ENCODE data around the gene GMIP. TPM values are rescaled to one million over a fixed set of nuclear protein-coding genes. Genes with fewer than 3 reads are reported as not detected.

The GMIP gene
- total and polyA plus RNA-seq, 10 donors: 26.7 to 141 (median 94.0) TPM

DNA sequence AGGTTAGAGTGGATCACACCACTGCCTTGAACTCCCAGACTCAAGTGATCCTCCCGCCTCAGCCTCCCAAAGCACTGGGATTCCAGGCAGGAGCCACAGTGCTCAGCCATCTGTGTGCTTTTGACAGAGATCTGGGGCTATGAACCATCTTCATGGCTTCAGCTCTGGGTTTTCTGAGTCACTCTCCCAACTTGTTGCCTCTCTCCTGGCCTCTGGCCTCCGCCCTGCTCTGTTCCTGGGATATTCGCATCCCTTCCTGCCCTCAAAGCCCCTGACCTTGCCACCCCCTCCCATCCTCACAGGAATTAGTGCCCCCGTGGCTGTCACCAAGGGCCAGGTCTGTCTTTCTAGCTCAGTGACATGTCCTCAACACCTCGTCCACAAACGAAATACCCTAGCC, 5.7 kb upstream of the GMIP start:
- 82 to 95% (median 90%) methylated on average over 6 of the region's 6 CpGs for WGBS, 5 donors
- H3K36me3 ChIP-seq: peaks cover 10 to 100% (median 98%) of the 10 kb centered on the region in 6 donors
- intact Hi-C loops (cut with DNase I; ENCODE audit: low total_unique reads): no loop called here
- H3K4me1 ChIP-seq: peaks cover 0 to 5% (median 1%) of the 10 kb centered on the region in 6 donors
- no peak for DNase-seq
- H3K27me3 ChIP-seq (replicated peaks in 1 of 7): no peaks in the 10 kb centered on the region
- TF ChIP-seq POLR2AphosphoS5 (IDR thresholded peaks at IDR 0.05) (no peak), POLR2A (IDR thresholded peaks at IDR 0.05) (no peak)
- TF ChIP-seq, protein P1, sequence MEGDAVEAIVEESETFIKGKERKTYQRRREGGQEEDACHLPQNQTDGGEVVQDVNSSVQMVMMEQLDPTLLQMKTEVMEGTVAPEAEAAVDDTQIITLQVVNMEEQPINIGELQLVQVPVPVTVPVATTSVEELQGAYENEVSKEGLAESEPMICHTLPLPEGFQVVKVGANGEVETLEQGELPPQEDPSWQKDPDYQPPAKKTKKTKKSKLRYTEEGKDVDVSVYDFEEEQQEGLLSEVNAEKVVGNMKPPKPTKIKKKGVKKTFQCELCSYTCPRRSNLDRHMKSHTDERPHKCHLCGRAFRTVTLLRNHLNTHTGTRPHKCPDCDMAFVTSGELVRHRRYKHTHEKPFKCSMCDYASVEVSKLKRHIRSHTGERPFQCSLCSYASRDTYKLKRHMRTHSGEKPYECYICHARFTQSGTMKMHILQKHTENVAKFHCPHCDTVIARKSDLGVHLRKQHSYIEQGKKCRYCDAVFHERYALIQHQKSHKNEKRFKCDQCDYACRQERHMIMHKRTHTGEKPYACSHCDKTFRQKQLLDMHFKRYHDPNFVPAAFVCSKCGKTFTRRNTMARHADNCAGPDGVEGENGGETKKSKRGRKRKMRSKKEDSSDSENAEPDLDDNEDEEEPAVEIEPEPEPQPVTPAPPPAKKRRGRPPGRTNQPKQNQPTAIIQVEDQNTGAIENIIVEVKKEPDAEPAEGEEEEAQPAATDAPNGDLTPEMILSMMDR (IDR thresholded peaks at IDR 0.05 in 8 of 11, conservative IDR thresholded peaks at IDR 0.05 in 3 of 11): no peak
- no peak overlapping the region for H3K27ac ChIP-seq
- H3K9me3 ChIP-seq: no peaks in the 10 kb centered on the region
- H3K4me3 ChIP-seq: no peak overlapping the region

DNA sequence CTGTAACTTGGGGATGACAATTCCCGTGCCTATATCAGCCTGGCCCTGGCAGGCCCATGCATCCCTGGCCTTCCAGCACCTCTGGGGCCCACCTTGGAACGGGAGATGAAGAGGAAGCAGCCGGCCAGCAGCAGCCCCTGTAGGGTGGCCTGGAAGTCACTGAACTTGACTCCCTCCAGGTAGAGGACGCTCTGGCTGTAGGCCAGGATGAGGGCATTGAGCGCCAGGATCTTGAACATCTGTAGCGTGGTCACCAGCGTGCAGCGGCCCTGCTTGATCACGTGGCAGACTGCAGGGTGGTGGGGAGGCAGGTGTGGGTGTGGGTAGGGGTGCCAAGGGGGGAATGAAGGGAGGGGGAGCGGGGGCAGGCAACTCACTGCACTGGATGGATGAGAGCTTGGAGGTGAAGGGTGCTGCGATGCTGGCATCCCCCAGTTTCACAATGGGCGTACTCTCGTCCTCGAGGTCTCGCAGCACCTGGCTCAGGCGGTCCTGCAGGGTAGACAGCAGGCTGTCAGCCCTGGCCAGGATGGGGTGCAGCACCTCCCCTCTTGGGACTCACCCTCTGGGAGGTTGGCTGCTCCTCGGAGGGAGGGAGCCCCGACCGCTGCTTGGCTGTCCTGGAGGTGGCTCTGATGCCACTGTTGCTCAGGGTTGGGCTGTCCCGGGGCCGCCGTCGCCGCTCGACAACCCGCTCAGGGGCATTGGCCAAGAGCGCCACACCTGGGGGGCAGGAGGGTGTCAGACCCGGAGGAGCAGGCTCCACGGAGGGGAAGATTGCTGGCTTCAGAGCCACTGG, 3.8 kb upstream of the GMIP start:
- Histone ChIP-seq H3K4me3 (no peak overlapping the region), H3K36me3 (peaks cover 5 to 82% (median 79%) of the 10 kb centered on the region in 6 donors), H3K27me3 (replicated peaks in 1 of 7) (no peaks in the 10 kb centered on the region), H3K4me1 (peaks cover 1 to 22% (median 11%) of the 10 kb centered on the region in 6 donors), H3K9me3 (no peaks in the 10 kb centered on the region), H3K27ac (no peak overlapping the region)
- WGBS, 5 donors: 90 to 97% (median 94%) methylated on average over 20 to 29 of the region's 29 CpGs
- intact Hi-C loops (cut with DNase I; ENCODE audit: low total_unique reads): no loop called here
- no peak for DNase-seq
- TF ChIP-seq, protein P1 (IDR thresholded peaks at IDR 0.05 in 8 of 11, conservative IDR thresholded peaks at IDR 0.05 in 3 of 11): no peak
- TF ChIP-seq POLR2AphosphoS5 (IDR thresholded peaks at IDR 0.05) (peak in 2 of 3 donors; percentile 2 to 43), POLR2A (IDR thresholded peaks at IDR 0.05) (no peak)

DNA sequence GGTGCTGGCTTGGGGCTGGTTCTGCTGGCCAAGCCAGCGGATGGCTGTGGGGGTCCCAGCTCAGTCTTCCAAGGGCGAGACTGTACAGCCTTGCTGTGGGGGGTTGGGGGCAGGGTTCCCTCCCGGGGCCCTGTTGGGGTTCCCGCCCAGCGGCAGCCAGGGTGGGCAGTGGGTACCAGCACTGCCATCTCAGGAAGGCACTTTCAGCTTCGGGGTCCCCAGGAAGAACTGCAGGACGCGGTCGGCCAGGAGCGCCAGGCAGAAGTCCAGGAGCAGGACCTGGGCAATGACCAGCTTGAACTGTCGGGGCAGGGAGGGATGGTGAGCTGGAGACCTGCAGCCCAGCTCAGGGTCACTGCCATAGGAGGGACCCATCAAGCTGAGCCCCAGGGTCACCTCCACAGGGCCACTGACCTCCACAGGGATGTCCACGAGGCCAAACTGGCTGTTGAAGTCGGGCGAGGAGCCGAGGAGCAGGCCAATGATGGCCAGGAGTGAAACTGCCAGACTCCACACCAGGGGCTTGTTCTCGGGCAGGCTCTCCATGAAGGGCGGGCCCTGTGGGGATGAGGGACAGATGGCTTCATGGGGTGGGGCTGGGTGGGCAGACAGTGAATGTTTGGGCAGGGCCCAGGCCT, 1.9 kb upstream of the GMIP start:
- Histone ChIP-seq H3K4me1 (peaks cover 5 to 41% (median 25%) of the 10 kb centered on the region in 6 donors), H3K36me3 (peaks cover 5 to 82% (median 67%) of the 10 kb centered on the region in 6 donors), H3K4me3 (no peak overlapping the region), H3K9me3 (no peaks in the 10 kb centered on the region), H3K27me3 (replicated peaks in 1 of 7) (no peaks in the 10 kb centered on the region), H3K27ac (peak overlapping the region in 1 of 8 donors; percentile 3)
- 77 to 98% (median 94%) methylated on average over 5 to 17 of the region's 17 CpGs for WGBS, 5 donors
- intact Hi-C loops (cut with DNase I; ENCODE audit: low total_unique reads): no loop called here
- TF ChIP-seq POLR2AphosphoS5 (IDR thresholded peaks at IDR 0.05): no peak
- TF ChIP-seq, protein P1 (IDR thresholded peaks at IDR 0.05 in 8 of 11, conservative IDR thresholded peaks at IDR 0.05 in 3 of 11): no peak
- TF ChIP-seq POLR2A (IDR thresholded peaks at IDR 0.05): no peak
- DNase-seq: no peak

DNA sequence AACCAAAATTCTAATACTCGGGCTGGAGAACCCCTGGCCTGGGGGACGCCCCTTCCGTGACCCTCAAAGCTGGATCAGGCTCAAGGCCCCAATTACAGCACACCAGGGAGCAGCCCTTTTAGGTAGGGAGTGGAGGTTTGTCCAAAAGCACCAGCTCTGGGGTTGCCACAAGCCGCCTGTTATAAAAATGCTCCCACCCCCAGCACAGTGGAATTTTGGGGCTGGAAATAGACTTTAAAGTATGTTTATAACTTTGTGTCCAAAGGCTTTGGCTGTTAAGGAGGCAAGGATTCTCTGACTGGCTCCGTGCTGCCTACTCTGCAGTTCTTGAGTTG, 564 bp upstream of the GMIP start:
- H3K27ac ChIP-seq: peak overlapping the region; percentile 89 to 100 (median 95)
- H3K4me3 ChIP-seq: peak overlapping the region in 6 of 8 donors; percentile 71 to 95 (median 82)
- H3K4me1 ChIP-seq: peaks cover 5 to 54% (median 31%) of the 10 kb centered on the region in 6 donors
- WGBS, 5 donors: 28 to 44% (median 36%) methylated on average over 3 to 5 of the region's 5 CpGs
- TF ChIP-seq, protein P1 (IDR thresholded peaks at IDR 0.05 in 8 of 11, conservative IDR thresholded peaks at IDR 0.05 in 3 of 11): peak in 4 of 11 experiments; percentile 19 to 32 (median 23)
- no peak for TF ChIP-seq POLR2A (IDR thresholded peaks at IDR 0.05)
- no peak for DNase-seq
- no peaks in the 10 kb centered on the region for H3K27me3 ChIP-seq (replicated peaks in 1 of 7)
- intact Hi-C loops (cut with DNase I; ENCODE audit: low total_unique reads): loop anchor here (5.0 kb wide), 1 partner anchor 112 kb away; no protein-coding TSS in a partner anchor
- peaks cover 5 to 82% (median 67%) of the 10 kb centered on the region in 6 donors for H3K36me3 ChIP-seq
- no peaks in the 10 kb centered on the region for H3K9me3 ChIP-seq
